ENCODE results near the gene ART3. TPM values are rescaled to one million over a fixed set of nuclear protein-coding genes. Genes with fewer than 3 reads are reported as not detected.

Gene ART3
- polyA plus RNA-seq, 2 of the 4 experiments (the other 2 are of a cell fraction): not detected

DNA sequence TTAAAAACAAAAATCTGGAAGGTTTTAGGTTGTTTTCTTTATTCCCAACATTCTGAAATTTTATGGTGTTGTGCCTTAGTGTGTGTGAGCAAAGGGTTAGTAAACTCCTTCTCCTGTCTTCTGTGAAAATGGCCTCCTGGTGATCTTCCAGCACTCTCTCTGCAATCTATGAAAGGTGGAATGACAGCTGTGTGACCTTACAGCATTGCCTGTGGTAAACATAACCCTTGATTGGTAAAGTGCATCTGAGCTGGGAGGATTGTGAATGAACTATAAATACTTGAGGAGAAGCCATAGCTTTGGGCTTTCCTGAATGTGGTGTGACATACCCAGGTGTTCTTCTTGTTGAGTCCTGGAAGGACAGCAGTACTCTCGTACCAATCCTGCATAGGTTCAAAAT lies 10.0 kb downstream of the ART3 start:
- H3K4me2 ChIP-seq: no peak overlapping the region
- DNase-seq (ENCODE audit: low read depth in 1 of 2, low spot score in 1 of 2) (no peak), ATAC-seq (no peak), FAIRE-seq (no peak)
- no peak for TF ChIP-seq SREBF2 (IDR thresholded peaks at IDR 0.05)
- TF ChIP-seq EP300 (IDR thresholded peaks at IDR 0.05): no peak
- no peak for TF ChIP-seq HDAC2 (IDR thresholded peaks at IDR 0.05)
- H3K4me3 ChIP-seq: no peak overlapping the region
- no peak overlapping the region for H3K27ac ChIP-seq
- ChIA-PET CTCF (interaction anchor here (1.0 to 2.0 kb wide), 3 partner anchors 13 to 89 kb away, joined by 3 to 6 read pairs (median 4); no protein-coding TSS in a partner anchor), POLR2A (no interaction called here)
- WGBS (ENCODE audit: missing lambda C conversion rate): 57% methylated on average over 1 of the region's 1 CpG
- no peaks in the 10 kb centered on the region for H3K4me1 ChIP-seq
- no peaks in the 10 kb centered on the region for H3K9me3 ChIP-seq

DNA sequence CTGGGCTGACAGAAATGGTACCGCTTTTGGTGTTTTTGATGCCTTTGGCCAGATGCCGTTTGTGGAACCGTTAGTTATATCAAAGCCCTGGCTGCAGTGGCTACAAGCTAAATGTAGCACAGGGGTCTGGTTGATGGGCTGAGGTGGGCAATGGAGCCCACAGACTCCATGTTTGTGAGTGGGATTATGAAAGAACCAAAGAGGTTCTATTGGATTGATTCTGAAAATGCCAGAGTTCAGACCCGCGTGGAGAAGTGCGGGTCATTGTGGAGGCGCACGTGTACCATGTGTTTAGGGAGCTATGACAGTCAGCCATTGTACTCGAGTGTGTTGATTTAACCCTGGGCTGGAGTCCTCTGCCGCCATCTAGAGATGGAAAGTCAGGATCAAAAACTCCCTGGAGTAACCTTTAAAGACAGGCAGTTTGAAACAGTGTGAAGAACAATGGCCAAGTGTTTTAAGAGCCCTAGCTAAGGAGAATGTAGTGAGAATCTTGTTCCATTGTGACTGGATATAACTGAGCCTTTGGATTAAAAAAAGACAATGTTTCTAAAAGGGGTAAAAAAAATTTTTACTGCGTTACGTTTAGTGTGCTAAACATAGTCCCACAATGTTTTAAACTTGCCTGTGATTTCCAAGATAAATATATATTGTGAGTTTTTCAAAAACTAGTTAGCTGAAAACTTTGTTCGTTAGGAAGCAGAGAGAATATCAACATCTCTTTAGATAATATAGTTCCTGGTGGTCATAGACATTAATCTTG lies 12.7 kb downstream of the ART3 start:
- WGBS (ENCODE audit: missing lambda C conversion rate): 22% methylated on average over 13 of the region's 13 CpGs
- 0 out of 3 replicates have a peak, but pooled peaks have one; percentile 25 for TF ChIP-seq SMC3 (IDR thresholded peaks at IDR 0.05)
- no peak for TF ChIP-seq CHD4 (IDR thresholded peaks at IDR 0.05; ENCODE audit: borderline replicate concordance)
- no peak for TF ChIP-seq RNF2 (IDR thresholded peaks at IDR 0.05; ENCODE audit: borderline replicate concordance, low read depth)
- TF ChIP-seq RAD21 (conservative IDR thresholded peaks at IDR 0.05 in 1 of 2, IDR thresholded peaks at IDR 0.05 in 1 of 2): peak; percentile 53 to 68
- TF ChIP-seq HOXB5 (CRISPR knock-in tag; IDR thresholded peaks at IDR 0.05): no peak
- TF ChIP-seq, protein P1, sequence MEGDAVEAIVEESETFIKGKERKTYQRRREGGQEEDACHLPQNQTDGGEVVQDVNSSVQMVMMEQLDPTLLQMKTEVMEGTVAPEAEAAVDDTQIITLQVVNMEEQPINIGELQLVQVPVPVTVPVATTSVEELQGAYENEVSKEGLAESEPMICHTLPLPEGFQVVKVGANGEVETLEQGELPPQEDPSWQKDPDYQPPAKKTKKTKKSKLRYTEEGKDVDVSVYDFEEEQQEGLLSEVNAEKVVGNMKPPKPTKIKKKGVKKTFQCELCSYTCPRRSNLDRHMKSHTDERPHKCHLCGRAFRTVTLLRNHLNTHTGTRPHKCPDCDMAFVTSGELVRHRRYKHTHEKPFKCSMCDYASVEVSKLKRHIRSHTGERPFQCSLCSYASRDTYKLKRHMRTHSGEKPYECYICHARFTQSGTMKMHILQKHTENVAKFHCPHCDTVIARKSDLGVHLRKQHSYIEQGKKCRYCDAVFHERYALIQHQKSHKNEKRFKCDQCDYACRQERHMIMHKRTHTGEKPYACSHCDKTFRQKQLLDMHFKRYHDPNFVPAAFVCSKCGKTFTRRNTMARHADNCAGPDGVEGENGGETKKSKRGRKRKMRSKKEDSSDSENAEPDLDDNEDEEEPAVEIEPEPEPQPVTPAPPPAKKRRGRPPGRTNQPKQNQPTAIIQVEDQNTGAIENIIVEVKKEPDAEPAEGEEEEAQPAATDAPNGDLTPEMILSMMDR (IDR thresholded peaks at IDR 0.05): peak; percentile 48
- no peak for TF ChIP-seq CBX2 (IDR thresholded peaks at IDR 0.05; ENCODE audit: borderline replicate concordance, low read depth)
- TF ChIP-seq, protein P2, sequence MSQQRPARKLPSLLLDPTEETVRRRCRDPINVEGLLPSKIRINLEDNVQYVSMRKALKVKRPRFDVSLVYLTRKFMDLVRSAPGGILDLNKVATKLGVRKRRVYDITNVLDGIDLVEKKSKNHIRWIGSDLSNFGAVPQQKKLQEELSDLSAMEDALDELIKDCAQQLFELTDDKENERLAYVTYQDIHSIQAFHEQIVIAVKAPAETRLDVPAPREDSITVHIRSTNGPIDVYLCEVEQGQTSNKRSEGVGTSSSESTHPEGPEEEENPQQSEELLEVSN (IDR thresholded peaks at IDR 0.05; ENCODE audit: borderline replicate concordance, low read depth): peak; percentile 23; the same call in 1 of the 2 replicates
- TF ChIP-seq, protein P3, sequence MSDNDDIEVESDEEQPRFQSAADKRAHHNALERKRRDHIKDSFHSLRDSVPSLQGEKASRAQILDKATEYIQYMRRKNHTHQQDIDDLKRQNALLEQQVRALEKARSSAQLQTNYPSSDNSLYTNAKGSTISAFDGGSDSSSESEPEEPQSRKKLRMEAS (IDR thresholded peaks at IDR 0.05): peak; percentile 77
- H3K4me2 ChIP-seq: peak overlapping the region; percentile 65
- ATAC-seq (peak; percentile 97 to 98), FAIRE-seq (no peak), DNase-seq (ENCODE audit: low read depth in 1 of 2, low spot score in 1 of 2) (peak; percentile 56 to 64)
- 0 out of 3 replicates have a peak overlapping the region, but pooled peaks have one; percentile 20 for H3K4me3 ChIP-seq
- CTCF ChIA-PET: interaction anchor here (0.6 to 2.8 kb wide), 18 partner anchors 10 to 433 kb away, joined by 3 to 18 read pairs (median 4); no protein-coding TSS in a partner anchor
- no peaks in the 10 kb centered on the region for H3K9me3 ChIP-seq
- POLR2A ChIA-PET: no interaction called here
- no peaks in the 10 kb centered on the region for H3K4me1 ChIP-seq
- H3K27ac ChIP-seq: peak overlapping the region in 1 of 2 experiments; percentile 48; a peak in 1 of 6 replicates

DNA sequence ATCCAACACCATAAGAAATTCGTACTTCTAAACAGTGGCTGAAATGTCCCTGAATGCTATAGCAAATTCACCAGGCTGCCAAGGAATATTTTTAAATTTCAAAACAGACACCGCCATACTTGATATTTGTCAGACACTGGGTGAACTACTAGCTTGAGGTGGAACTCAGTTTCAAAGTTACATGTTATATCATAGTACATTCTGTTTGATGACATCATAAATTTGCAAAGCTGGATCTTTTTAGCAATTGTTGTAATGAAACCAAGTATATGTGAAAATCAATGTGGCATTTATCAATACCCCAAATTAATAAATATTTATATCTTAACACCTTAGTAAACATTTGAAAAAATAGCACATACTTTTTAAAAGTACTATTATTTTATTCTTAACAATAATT lies 14.2 kb downstream of the ART3 start:
- ATAC-seq: no peak
- no peak for DNase-seq (ENCODE audit: low read depth in 1 of 2, low spot score in 1 of 2)
- CTCF ChIA-PET: no interaction called here
- no peaks in the 10 kb centered on the region for H3K9me3 ChIP-seq
- 100% methylated on average over 2 of the region's 2 CpGs for WGBS (ENCODE audit: missing lambda C conversion rate)
- H3K4me2 ChIP-seq: no peak overlapping the region
- POLR2A ChIA-PET: no interaction called here
- no peaks in the 10 kb centered on the region for H3K4me1 ChIP-seq
- FAIRE-seq: no peak
- no peak overlapping the region for H3K4me3 ChIP-seq
- H3K27ac ChIP-seq: no peak overlapping the region
- TF ChIP-seq FOSB (CRISPR knock-in tag; IDR thresholded peaks at IDR 0.05): no peak

DNA sequence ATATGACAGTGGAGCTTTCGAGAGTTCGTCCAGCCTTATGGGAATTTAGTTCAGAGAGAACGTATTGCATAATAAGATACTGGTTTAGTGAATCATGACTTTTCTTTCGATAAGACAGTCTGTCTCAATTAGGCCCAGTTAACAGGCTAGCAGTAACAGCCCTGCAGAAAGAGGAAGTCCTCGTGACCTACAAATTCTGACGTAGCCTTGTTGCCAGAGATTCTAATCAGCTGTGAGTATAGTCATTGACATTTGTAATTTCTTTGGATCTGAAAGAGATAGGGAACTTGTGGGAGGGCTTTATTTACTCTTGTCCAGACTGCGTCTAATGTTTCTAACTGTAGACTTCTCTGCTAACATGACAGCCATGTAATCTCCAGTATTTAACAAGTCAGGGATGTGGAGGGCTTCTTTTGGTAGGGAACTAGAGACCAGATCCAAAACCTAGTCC lies 15.8 kb downstream of the ART3 start:
- POLR2A ChIA-PET: no interaction called here
- no peaks in the 10 kb centered on the region for H3K9me3 ChIP-seq
- TF ChIP-seq, protein P4, sequence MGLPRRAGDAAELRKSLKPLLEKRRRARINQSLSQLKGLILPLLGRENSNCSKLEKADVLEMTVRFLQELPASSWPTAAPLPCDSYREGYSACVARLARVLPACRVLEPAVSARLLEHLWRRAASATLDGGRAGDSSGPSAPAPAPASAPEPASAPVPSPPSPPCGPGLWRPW (IDR thresholded peaks at IDR 0.05): no peak
- no peak for TF ChIP-seq TFCP2L1 (CRISPR knock-in tag; IDR thresholded peaks at IDR 0.05)
- no peak for TF ChIP-seq MAZ (IDR thresholded peaks at IDR 0.05; ENCODE audit: borderline replicate concordance, low read depth, low read length)
- TF ChIP-seq HOXB13 (CRISPR knock-in tag; IDR thresholded peaks at IDR 0.05; ENCODE audit: low read depth): no peak
- no peak for TF ChIP-seq ZFP36 (IDR thresholded peaks at IDR 0.05; ENCODE audit: borderline replicate concordance, partially characterized antibody)
- TF ChIP-seq, protein P5, sequence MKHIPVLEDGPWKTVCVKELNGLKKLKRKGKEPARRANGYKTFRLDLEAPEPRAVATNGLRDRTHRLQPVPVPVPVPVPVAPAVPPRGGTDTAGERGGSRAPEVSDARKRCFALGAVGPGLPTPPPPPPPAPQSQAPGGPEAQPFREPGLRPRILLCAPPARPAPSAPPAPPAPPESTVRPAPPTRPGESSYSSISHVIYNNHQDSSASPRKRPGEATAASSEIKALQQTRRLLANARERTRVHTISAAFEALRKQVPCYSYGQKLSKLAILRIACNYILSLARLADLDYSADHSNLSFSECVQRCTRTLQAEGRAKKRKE (CRISPR knock-in tag; IDR thresholded peaks at IDR 0.05; ENCODE audit: low read depth): no peak
- no peak for TF ChIP-seq KDM5A (IDR thresholded peaks at IDR 0.05)
- WGBS (ENCODE audit: missing lambda C conversion rate): 82% methylated on average over 7 of the region's 7 CpGs
- H3K4me3 ChIP-seq: no peak overlapping the region
- no peaks in the 10 kb centered on the region for H3K4me1 ChIP-seq
- FAIRE-seq (no peak), DNase-seq (ENCODE audit: low read depth in 1 of 2, low spot score in 1 of 2) (no peak), ATAC-seq (no peak)
- no peak overlapping the region for H3K27ac ChIP-seq
- CTCF ChIA-PET: no interaction called here
- no peak overlapping the region for H3K4me2 ChIP-seq
